Activated T-helper 2 cell treated with anti-CD3 and anti-CD28 coated beads, Interferon-gamma antibody, Interleukin-2, Interleukin-4, amounts not matched to agents 10 μg/mL and 5 μg/mL and 100 μg/mL, durations not matched to agents 14 hours and 24 hours and 36 hours (primary cell): ENCODE measurements around the gene CWC22. TPM values are rescaled to one million over a fixed set of nuclear protein-coding genes. Genes with fewer than 3 reads are reported as not detected.
"Not testable (repeated sequence)": the region's sequence is repeated elsewhere in the genome, so short reads cannot be mapped to it uniquely, and the experiment has no call there.

Source experiments
- DNase-seq: peaks from one replicate; pipeline ENCODE4 v3.0.0; 2021; ENCODE audit warnings: low spot score
- H3K27ac Mint-ChIP-seq: one replicate; pipeline ENCODE4 v1.8.0; 2021; ENCODE audit warnings: mixed read lengths
- H3K27me3 Mint-ChIP-seq: one replicate; pipeline ENCODE4 v1.8.0; 2021; ENCODE audit warnings: low read depth, mixed read lengths
- H3K36me3 Mint-ChIP-seq: one replicate; pipeline ENCODE4 v1.8.0; 2021; ENCODE audit warnings: low read depth, mixed read lengths
- H3K4me1 Mint-ChIP-seq: one replicate; pipeline ENCODE4 v1.8.0; 2021; ENCODE audit warnings: low read depth, mixed read lengths
- H3K4me3 Mint-ChIP-seq: one replicate; pipeline ENCODE4 v1.8.0; 2021; ENCODE audit warnings: low read depth, mild to moderate bottlenecking, moderate library complexity, mixed read lengths
- H3K9me3 Mint-ChIP-seq: one replicate; pipeline ENCODE4 v1.8.0; 2021; ENCODE audit warnings: mixed read lengths
- intact Hi-C: fragments of 100-400 bp; cut with micrococcal nuclease; formaldehyde crosslinking; loops from one replicate; pipeline ENCODE4 v1.15.1; 2023
- total RNA-seq: library from RNA; stranded (reverse); gene quantifications from 2 replicates; pipeline ENCODE4 v1.2.3, GENCODE V29; 2022

The CWC22 gene
- 27.6 and 27.8 TPM in 2 replicates for total RNA-seq

DNA sequence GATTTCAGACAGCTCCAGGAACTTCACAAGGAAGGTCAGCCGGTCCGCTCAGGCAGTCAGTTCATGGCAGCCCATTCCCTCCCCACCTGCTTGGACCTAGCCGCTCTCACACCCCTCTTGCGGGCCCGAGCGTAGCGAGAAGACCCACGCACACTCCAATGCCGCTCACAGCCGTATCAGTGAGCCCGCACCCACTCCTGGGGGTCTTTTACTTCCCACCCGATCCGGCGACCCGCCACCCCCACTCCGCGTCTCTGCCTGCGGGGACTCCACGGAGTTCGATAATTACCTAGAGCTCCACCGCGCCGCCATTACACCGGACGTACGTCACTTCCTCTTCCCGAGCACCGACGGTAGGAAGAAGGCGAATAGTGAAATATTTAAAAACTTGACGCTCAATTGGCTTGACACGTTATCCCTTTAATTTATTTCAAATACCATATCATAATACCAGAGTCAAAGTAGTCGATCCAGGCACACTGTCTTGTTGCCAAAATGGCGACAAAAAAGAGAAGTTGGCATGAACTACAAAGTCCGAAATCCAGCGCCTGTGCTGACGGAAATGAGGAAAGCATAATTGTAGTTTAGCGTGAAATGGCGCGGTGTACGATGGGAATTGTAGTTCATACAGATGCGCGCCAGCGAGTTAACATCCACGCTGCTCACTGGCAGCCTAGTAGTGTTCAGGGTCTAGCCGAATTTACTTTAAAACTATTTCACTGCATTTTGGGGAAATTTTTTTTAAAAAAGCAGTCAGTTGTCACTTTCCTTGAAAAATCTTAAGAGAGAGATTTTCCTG is at the start of gene CWC22:
Gene CWC22, minus strand, starts transcription at position 517 of the 799 bp plus-strand sequence. CDS start 13,956 bp downstream, outside the sequence.
- H3K4me3 Mint-ChIP-seq: peak within 1 kb of the TSS; percentile 98
- peaks cover 18% of the 10 kb centered on the region for H3K4me1 Mint-ChIP-seq
- intact Hi-C loops: loop anchor here (5.0 kb wide), 1 partner anchor 1895 kb away; the partner anchor contains the start of gene RBM45
- H3K27ac Mint-ChIP-seq: peak within 1 kb of the TSS; percentile 94
- peak; percentile 81 for DNase-seq
- H3K27me3 Mint-ChIP-seq: no peaks in the 10 kb centered on the region
- H3K36me3 Mint-ChIP-seq: peaks cover 7% of the 10 kb centered on the region
- no peaks in the 10 kb centered on the region for H3K9me3 Mint-ChIP-seq

DNA sequence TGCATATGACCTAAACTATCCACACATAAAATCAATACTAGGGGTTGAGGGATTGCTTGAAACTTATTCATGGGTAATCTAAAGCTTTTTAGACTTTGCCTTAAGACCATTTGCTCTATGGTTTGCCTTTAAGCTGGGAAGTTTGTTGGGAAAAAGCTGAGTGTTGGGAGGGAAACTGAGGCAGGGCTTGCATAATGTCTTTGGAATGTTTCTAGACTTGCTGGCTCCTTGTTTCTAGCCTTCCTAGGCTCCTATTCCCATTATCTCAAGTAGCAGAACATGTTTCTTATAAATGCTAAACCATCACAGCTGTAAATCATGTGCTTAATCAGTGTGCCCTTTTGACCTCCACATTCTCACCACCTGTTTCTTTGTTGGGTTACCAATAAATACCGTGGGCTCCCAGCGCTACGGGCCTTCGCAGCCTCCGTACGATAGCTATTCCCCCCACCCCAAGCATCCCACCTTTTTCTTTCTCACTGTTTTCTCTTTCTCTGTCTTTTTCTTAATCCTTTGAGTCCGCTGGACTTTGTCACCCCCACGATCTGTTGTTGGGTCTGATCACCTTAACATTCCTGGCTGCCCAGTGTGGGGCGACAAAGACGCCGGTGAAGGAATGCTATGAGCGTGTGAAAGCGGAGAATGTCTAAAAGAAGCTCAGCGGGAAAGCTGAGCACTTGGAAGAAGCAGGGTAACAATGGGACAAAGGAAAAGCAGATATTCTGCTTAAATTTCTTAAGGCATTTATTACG is 49.4 kb upstream of the CWC22 start:
- intact Hi-C loops: no loop called here
- no peaks in the 10 kb centered on the region for H3K4me1 Mint-ChIP-seq
- H3K4me3 Mint-ChIP-seq: no peak overlapping the region
- no peaks in the 10 kb centered on the region for H3K9me3 Mint-ChIP-seq
- H3K36me3 Mint-ChIP-seq: no peaks in the 10 kb centered on the region
- H3K27ac Mint-ChIP-seq: no peak overlapping the region
- H3K27me3 Mint-ChIP-seq: no peaks in the 10 kb centered on the region
- DNase-seq: no peak

DNA sequence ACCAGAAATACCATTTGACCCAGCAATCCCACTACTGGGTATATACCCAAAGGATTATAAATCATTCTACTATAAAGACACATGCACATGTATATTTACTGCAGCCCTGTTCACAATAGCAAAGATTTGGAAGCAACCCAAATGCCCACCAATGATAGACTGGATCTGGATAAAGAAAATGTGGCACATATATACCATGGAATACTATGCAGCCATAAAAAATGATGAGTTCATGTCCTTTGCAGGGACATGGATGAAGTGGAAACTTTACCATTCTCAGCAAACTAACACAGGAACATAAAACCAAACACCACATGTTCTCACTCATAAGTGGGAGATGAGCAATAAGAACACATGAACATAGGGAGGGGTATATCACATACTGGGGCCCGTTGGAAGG is 47.5 kb upstream of the CWC22 start:
- H3K27me3 Mint-ChIP-seq, H3K36me3 Mint-ChIP-seq, H3K4me1 Mint-ChIP-seq, H3K4me3 Mint-ChIP-seq, H3K27ac Mint-ChIP-seq, intact Hi-C loops, H3K9me3 Mint-ChIP-seq, DNase-seq: not testable (repeated sequence)

DNA sequence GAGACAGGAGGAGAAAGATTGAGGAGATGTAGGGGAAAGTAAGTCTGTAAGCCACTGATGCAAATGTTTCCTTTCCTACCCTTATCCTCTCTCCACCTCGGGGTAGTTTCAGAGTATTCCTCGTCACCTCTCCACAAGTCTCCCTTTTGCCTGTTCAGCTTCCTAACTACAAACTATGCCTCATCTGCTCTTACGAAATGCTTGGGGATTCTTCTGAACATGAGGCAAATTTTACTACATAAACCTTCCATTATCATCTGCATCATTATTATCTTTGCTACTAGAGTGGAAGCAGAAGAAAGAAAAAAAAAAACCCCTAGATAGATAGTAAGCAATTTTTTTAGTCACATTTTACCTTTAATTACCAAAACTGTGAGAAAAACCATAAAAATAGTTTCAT is 43.1 kb upstream of the CWC22 start:
- Mint-ChIP-seq H3K9me3 (no peaks in the 10 kb centered on the region), H3K4me1 (no peaks in the 10 kb centered on the region), H3K4me3 (no peak overlapping the region), H3K36me3 (no peaks in the 10 kb centered on the region), H3K27ac (no peak overlapping the region), H3K27me3 (peaks cover 2% of the 10 kb centered on the region)
- no peak for DNase-seq
- intact Hi-C loops: no loop called here

DNA sequence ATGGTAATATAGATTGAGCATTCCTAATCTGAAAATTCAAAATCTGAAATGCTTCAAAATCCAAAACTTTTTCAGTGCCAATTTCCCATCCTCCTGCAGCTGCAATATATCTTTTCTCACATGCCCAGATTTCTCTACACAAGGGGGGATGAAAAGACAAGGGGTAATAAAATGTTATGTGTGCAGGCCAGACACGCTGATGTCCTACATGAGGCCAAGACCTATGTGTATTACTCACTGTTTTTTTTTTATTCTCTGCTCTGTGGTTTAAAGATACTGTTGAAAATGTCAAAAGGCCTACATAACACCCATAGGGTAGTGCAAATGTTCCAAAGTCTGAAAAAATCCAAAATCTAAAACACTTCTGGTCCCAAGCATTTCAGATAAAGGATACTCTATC is 41.2 kb upstream of the CWC22 start:
- DNase-seq: no peak
- intact Hi-C loops: no loop called here
- no peak overlapping the region for H3K4me3 Mint-ChIP-seq
- no peaks in the 10 kb centered on the region for H3K9me3 Mint-ChIP-seq
- no peaks in the 10 kb centered on the region for H3K36me3 Mint-ChIP-seq
- no peaks in the 10 kb centered on the region for H3K4me1 Mint-ChIP-seq
- no peak overlapping the region for H3K27ac Mint-ChIP-seq
- peaks cover 2% of the 10 kb centered on the region for H3K27me3 Mint-ChIP-seq

DNA sequence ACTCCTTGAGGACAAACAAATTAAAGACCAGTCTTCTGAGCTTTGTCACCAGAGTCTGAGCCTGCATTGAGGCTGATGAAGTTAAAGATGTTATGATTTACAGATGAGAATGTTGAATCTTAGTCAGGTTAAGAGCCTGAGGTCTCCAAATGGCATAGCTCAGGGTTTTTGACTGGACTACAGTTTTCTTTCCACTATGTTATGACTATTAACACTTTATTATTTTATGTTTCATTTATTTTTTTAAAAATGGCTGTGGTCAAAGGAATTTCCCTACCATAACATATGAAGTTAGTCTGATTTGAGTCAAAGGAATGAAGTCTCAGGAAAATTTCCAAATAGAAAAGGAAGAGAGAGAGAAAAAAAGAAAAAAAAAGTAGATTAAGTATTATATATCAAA is 39.7 kb upstream of the CWC22 start:
- H3K9me3 Mint-ChIP-seq: no peaks in the 10 kb centered on the region
- peaks cover 5% of the 10 kb centered on the region for H3K27me3 Mint-ChIP-seq
- H3K36me3 Mint-ChIP-seq: no peaks in the 10 kb centered on the region
- no peak for DNase-seq
- no peak overlapping the region for H3K4me3 Mint-ChIP-seq
- H3K4me1 Mint-ChIP-seq: no peaks in the 10 kb centered on the region
- intact Hi-C loops: no loop called here
- H3K27ac Mint-ChIP-seq: no peak overlapping the region

DNA sequence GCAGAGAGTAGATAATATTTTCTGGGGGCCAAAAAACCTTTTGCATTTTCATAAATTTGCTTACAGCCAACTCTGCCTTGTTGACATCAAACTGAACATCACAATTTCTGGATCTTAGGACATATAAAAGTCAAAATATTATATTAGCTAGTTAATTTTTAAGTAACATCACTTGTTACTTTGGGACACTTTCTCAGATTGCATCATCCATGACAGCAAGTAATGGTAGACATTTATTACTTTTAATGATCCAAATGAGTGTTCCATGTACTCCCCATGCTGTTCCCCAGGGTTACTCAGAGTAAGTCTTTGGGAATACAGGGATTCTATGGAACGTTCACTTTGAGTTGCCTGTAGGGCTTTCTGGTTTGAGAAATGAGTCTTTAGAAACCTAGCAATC is 39.1 kb upstream of the CWC22 start:
- H3K27ac Mint-ChIP-seq: no peak overlapping the region
- H3K9me3 Mint-ChIP-seq: no peaks in the 10 kb centered on the region
- DNase-seq: no peak
- H3K4me1 Mint-ChIP-seq: no peaks in the 10 kb centered on the region
- H3K27me3 Mint-ChIP-seq: peaks cover 5% of the 10 kb centered on the region
- no peaks in the 10 kb centered on the region for H3K36me3 Mint-ChIP-seq
- intact Hi-C loops: no loop called here
- no peak overlapping the region for H3K4me3 Mint-ChIP-seq

DNA sequence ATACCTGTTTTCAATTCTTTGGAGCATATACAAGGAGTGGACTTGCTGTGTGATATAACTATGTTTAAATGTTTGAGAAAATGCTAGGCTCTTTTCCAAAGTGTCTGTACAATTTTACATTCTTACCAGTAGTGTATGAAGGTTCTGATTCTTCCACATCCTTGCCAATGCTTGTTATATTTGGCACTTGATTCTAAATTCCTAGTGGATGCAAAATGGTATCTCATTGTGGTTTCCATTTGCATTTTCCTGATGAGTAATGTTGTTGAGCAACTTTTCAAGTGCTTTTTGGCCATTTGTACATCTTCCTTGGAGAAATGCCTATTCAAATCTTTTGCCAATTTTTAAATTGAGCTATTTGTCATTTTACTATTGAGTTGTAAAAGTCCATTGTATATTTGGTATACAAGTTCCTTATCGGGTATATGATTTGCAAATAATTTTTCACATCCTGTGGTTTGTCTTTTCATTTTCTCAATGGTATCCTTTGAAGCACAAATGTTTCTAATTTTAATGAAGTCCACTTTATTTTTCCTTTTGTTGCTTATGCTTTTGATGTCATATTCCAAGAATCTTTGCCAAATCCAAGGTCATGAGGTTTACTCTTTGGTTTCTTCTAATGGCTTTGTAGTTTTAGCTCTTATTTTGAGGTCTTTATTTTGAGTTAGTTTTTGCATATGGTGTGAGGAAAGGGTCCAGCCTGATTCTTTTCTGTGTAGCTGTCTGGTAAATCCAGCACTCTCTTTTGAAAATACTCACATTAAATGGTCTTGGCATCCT is 33.2 kb upstream of the CWC22 start:
- Mint-ChIP-seq H3K27ac (no peak overlapping the region), H3K4me1 (peaks cover 5% of the 10 kb centered on the region), H3K9me3 (no peaks in the 10 kb centered on the region), H3K4me3 (no peak overlapping the region), H3K36me3 (no peaks in the 10 kb centered on the region), H3K27me3 (peaks cover 9% of the 10 kb centered on the region)
- DNase-seq: no peak
- intact Hi-C loops: no loop called here

DNA sequence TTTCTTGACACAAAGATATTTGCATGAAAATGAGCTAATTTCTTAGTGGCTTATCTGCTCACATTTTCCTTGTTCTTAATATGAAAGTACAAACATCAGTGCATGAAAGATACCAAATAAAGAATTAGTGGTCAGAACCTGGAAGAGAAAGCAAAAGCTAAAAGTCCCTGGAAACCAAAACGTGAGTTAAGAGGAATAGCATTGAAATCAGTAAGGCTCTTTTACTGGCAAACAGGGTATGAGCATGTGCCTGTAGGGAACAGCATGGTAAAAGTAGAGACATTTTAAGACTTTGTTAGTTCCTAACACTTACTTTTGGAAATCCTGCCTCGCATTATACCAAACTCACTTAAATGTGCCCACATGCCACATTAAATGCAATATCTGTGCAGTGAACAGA is 31.9 kb upstream of the CWC22 start:
- Mint-ChIP-seq H3K9me3 (no peaks in the 10 kb centered on the region), H3K4me1 (peaks cover 5% of the 10 kb centered on the region), H3K4me3 (no peak overlapping the region), H3K27ac (no peak overlapping the region), H3K36me3 (no peaks in the 10 kb centered on the region), H3K27me3 (peaks cover 9% of the 10 kb centered on the region)
- no peak for DNase-seq
- intact Hi-C loops: no loop called here

DNA sequence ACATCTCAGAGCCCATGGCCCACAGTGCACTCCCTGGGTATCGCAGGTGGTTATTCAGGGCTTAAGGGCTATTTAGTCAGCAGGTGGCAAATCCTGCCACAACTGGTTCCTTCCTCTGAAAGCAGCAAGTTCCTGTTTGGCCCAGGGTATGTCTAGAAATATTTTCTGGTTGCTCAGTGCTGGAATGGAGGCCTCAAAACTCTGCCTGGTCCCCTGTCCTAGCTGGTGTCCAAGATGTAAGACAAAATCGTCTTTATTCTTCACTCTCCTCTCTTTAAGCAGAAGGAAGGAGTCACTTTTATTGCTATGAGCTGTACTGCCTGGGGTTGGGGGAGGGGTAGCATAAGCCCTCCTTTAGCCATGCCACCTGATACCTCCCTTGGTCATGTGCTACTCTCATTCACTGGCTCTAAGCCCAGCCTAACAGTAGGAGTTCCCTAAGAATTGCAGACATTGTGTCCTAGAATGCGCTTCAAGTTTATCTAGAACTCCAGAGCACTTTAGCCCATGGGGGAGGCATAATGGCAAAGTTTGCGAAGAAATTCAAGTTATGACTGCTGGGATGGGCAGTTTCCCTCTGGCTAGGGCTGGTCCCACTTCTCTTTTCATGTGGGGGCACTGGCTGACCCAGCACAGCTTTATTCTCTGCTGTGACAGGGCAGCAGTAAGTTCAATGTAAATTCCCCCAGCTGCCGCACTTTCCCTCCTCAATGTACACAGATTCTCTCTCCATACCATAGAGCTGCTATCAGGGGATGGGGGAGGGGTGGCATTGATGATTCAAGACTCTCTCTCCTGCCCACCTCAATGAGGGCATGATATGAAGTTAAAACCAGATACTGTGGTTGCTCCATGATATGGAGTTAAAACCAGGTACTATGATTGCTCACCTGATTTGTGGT is 27.1 kb upstream of the CWC22 start:
- intact Hi-C loops: no loop called here
- no peak overlapping the region for H3K27ac Mint-ChIP-seq
- peaks cover 5% of the 10 kb centered on the region for H3K4me1 Mint-ChIP-seq
- DNase-seq: no peak
- no peak overlapping the region for H3K4me3 Mint-ChIP-seq
- H3K27me3 Mint-ChIP-seq: peaks cover 5% of the 10 kb centered on the region
- H3K36me3 Mint-ChIP-seq: no peaks in the 10 kb centered on the region
- H3K9me3 Mint-ChIP-seq: peaks cover 2% of the 10 kb centered on the region

DNA sequence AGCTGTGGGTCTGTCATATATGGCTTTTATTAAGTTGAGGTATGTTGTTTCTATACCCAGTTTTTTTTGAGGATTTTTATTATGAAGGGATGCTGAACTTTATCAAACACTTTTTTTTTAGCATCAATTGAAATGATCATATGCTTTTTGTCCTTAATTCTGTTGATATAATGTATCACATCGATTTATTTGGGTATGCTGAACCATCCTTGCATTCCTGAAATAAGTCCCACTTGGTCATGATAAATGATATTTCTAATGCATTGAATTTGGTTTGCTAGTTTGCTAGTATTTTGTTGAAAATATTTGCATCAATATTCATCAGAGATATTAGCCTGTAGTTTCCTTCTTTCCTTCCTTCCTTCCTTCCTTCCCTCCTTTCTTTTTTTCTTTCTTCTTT is 22.5 kb upstream of the CWC22 start:
- Mint-ChIP-seq H3K9me3 (peaks cover 3% of the 10 kb centered on the region), H3K4me3 (no peak overlapping the region), H3K4me1 (no peaks in the 10 kb centered on the region), H3K27ac (no peak overlapping the region), H3K36me3 (no peaks in the 10 kb centered on the region), H3K27me3 (peaks cover 6% of the 10 kb centered on the region)
- DNase-seq: no peak
- intact Hi-C loops: no loop called here

DNA sequence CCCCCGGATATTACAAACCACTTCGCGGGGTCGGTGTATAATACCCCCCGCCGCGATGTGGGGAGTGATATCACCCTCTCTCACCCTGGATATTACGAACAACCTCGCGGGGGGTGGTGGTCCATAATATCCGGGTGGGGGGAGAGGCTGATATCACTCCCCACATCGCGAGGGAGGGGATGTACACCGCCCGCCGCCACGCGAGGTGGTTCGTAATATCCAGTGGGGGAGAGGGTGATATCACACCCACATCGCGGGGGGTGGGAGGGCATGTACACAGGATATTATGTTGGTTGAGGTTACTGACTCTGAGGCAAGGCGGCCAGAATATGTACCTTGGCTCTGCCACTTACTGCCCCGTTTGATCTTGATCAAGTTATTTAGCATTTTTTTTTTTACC is 14.8 kb upstream of the CWC22 start:
- no peak overlapping the region for H3K27ac Mint-ChIP-seq
- no peak for DNase-seq
- no peak overlapping the region for H3K4me3 Mint-ChIP-seq
- H3K4me1 Mint-ChIP-seq: no peaks in the 10 kb centered on the region
- intact Hi-C loops: no loop called here
- H3K36me3 Mint-ChIP-seq: no peaks in the 10 kb centered on the region
- peaks cover 4% of the 10 kb centered on the region for H3K27me3 Mint-ChIP-seq
- no peaks in the 10 kb centered on the region for H3K9me3 Mint-ChIP-seq
